Neural cell (in vitro differentiated cells): ENCODE measurements around the gene MCCD1. TPM values are rescaled to one million over a fixed set of nuclear protein-coding genes. Genes with fewer than 3 reads are reported as not detected.
"Not testable (repeated sequence)": the region's sequence is repeated elsewhere in the genome, so short reads cannot be mapped to it uniquely, and the experiment has no call there.

Experiments
- H2AFZ ChIP-seq: fragments of 200-600, 300-800 bp; sonication (generic), shearing (Covaris generic); 2 replicates; pipeline ENCODE4 v1.6.0; 2014; ENCODE audit warnings: low read depth, mild to moderate bottlenecking, antibody characterized with exemption, low read length, moderate library complexity
- H3F3A ChIP-seq: fragments of 200-600 bp; shearing (Covaris generic); 2 replicates; pipeline ENCODE4 v1.6.1; 2016; ENCODE audit warnings: mild to moderate bottlenecking, moderate library complexity, mixed read lengths, antibody characterized with exemption, low read length; ENCODE audit not compliant: insufficient read depth, poor library complexity, severe bottlenecking
- H3K27ac ChIP-seq: fragments of 200-600, 300-800 bp; sonication (generic), shearing (Covaris generic); 2 replicates; pipeline ENCODE4 v1.5.1; 2014; ENCODE audit warnings: mild to moderate bottlenecking, low read length, moderate library complexity
- H3K27me3 ChIP-seq: fragments of 300-800, 200-600 bp; sonication (generic), shearing (Covaris generic); 2 replicates; pipeline ENCODE4 v1.6.0; 2014; ENCODE audit warnings: mild to moderate bottlenecking, low read depth, low read length, moderate library complexity; ENCODE audit not compliant: insufficient read depth
- H3K36me3 ChIP-seq: fragments of 300-800, 200-600 bp; sonication (generic), shearing (Covaris generic); 2 replicates; pipeline ENCODE4 v1.5.1; 2014; ENCODE audit warnings: mild to moderate bottlenecking, antibody characterized with exemption, low read length, moderate library complexity; ENCODE audit not compliant: insufficient read depth
- H3K4me2 ChIP-seq: fragments of 300-800, 200-600 bp; sonication (generic), shearing (Covaris generic); 2 replicates; pipeline ENCODE4 v1.6.0; 2014; ENCODE audit warnings: mild to moderate bottlenecking, low read length
- H3K4me3 ChIP-seq: fragments of 300-800, 200-600 bp; sonication (generic), shearing (Covaris generic); 2 replicates; pipeline ENCODE4 v1.5.1; 2014; ENCODE audit warnings: mild to moderate bottlenecking, low read length, moderate library complexity
- H3K79me2 ChIP-seq: fragments of 200-600 bp; shearing (Covaris generic); replicated peaks from 2 replicates; pipeline ENCODE4 v1.6.0; 2014; ENCODE audit warnings: mild to moderate bottlenecking, low read length, moderate library complexity; ENCODE audit not compliant: insufficient read depth
- H3K9ac ChIP-seq: fragments of 300-800, 200-600 bp; sonication (generic), shearing (Covaris generic); 2 replicates; pipeline ENCODE4 v1.6.1; 2016; ENCODE audit warnings: mild to moderate bottlenecking, low read length, mixed read lengths
- H3K9me2 ChIP-seq: fragments of 200-600 bp; shearing (Covaris generic); 2 replicates; pipeline ENCODE4 v1.6.1; 2016; ENCODE audit warnings: mild to moderate bottlenecking, low read length, mixed read lengths; ENCODE audit not compliant: insufficient read depth
- H3K9me3 ChIP-seq: fragments of 200-600, 300-800 bp; sonication (generic), shearing (Covaris generic); 2 replicates; pipeline ENCODE4 v1.6.1; 2016; ENCODE audit warnings: mild to moderate bottlenecking, mixed run types, low read length, moderate library complexity, mixed read lengths
- H4K20me1 ChIP-seq: fragments of 200-600 bp; shearing (Covaris generic); 2 replicates; pipeline ENCODE4 v1.6.1; 2016; ENCODE audit warnings: mild to moderate bottlenecking, mixed run types; ENCODE audit not compliant: insufficient read depth
- CTCF ChIP-seq: fragments of 450-650 bp; IDR thresholded peaks from 2 replicates; pipeline ENCODE4 v1.5.1; 2014; ENCODE audit warnings: antibody characterized with exemption, mild to moderate bottlenecking, moderate library complexity; ENCODE audit not compliant: poor library complexity, severe bottlenecking
- MXI1 ChIP-seq: fragments of 450-650 bp; conservative IDR thresholded peaks from 2 replicates; pipeline ENCODE4 v1.6.1; 2014; ENCODE audit warnings: antibody characterized with exemption, mild to moderate bottlenecking; ENCODE audit not compliant: poor library complexity, severe bottlenecking
- POLR2AphosphoS5 ChIP-seq: IDR thresholded peaks from 2 replicates; pipeline ENCODE4 v1.6.1; 2012
- RAD21 ChIP-seq: fragments of 450-650 bp; conservative IDR thresholded peaks from 2 replicates; pipeline ENCODE4 v1.6.1; 2014; ENCODE audit warnings: antibody characterized with exemption, mild to moderate bottlenecking, moderate library complexity
- REST ChIP-seq: IDR thresholded peaks from 2 replicates; pipeline ENCODE4 v1.6.1; 2012; ENCODE audit warnings: borderline replicate concordance
- SMC3 ChIP-seq: fragments of 450-650 bp; conservative IDR thresholded peaks from 2 replicates; pipeline ENCODE4 v1.6.1; 2014; ENCODE audit warnings: antibody characterized with exemption, mild to moderate bottlenecking, moderate library complexity; ENCODE audit not compliant: poor library complexity
- TAF1 ChIP-seq: IDR thresholded peaks from 2 replicates; pipeline ENCODE4 v1.6.1; 2012; ENCODE audit warnings: low read depth
- polyA plus RNA-seq: library from polyadenylated mRNA; depleted of rRNA; stranded (reverse); fragments of >200 nt; gene quantifications from 2 replicates; pipeline ENCODE4 v1.2.3, GENCODE V29; 2014

MCCD1 gene
- polyA plus RNA-seq, 1 donor from 2014 or later = not detected

- Histone ChIP-seq H2AFZ (no peak within 1 kb of the TSS), H3K4me3 (peak within 1 kb of the TSS; percentile 60), H3K27ac (no peak within 1 kb of the TSS), H4K20me1 (no peaks in the 10 kb centered on the region), H3K9me2 (no peaks in the 10 kb centered on the region), H3K27me3 (peaks cover 69% of the 10 kb centered on the region), H3K9ac (no peak within 1 kb of the TSS), H3K9me3 (no peaks in the 10 kb centered on the region), H3K79me2 (no peaks in the 10 kb centered on the region), H3K36me3 (no peaks in the 10 kb centered on the region), H3K4me2 (no peak within 1 kb of the TSS), H3F3A (no peaks in the 10 kb centered on the region)
- no peak for TF ChIP-seq TAF1
- TF ChIP-seq POLR2AphosphoS5 = no peak
These were observed 31.0 kb upstream of the MCCD1 start, which contains the start of gene MICB for GRCh38 chr6:31497531-31498476. Gene MICB, plus strand, starts transcription at chr6:31498145. Its CDS starts 49 bp downstream, at chr6:31498194.

GRCh38 chr6:31498748-31499147, 30.0 kb upstream of the MCCD1 start:
- Histone ChIP-seq H3K4me3 (no peak overlapping the region), H3K9ac (no peak overlapping the region), H3K36me3 (no peaks in the 10 kb centered on the region), H4K20me1 (no peaks in the 10 kb centered on the region), H3K27me3 (peaks cover 61% of the 10 kb centered on the region), H3K9me2 (no peaks in the 10 kb centered on the region), H3K79me2 (no peaks in the 10 kb centered on the region), H3K27ac (no peak overlapping the region), H3K9me3 (no peaks in the 10 kb centered on the region), H2AFZ (no peak overlapping the region), H3F3A (no peaks in the 10 kb centered on the region), H3K4me2 (no peak overlapping the region)
- TF ChIP-seq SMC3 (no peak), POLR2AphosphoS5 (no peak), RAD21 (no peak), REST (no peak), MXI1 (no peak), CTCF (no peak)

DNA sequence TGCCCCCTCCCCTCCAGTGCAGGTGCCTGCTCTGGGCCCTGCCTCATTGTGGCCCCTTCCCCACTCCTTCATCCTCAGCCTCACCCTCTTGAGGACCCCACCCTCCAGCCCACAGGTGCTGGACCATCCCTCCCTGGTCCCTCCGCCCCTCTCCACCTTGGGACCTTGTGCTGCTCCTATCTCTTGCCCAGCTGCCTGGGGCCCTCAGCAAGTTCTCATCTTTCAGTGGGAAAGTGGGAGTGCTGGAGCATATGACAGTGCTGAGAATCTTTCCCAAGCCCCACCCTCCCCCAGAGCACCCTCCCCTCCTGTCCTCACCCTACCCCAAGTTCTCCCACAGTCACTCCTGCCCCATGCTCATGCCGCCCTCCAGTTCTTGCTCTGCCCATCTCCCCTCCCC, 29.1 kb upstream of the MCCD1 start:
- H3K4me3 ChIP-seq, H3K9me2 ChIP-seq, H3K27ac ChIP-seq, H3K9ac ChIP-seq, H3K9me3 ChIP-seq, H2AFZ ChIP-seq, H3K4me2 ChIP-seq, H3F3A ChIP-seq, H3K79me2 ChIP-seq, H3K36me3 ChIP-seq, H4K20me1 ChIP-seq: not testable (repeated sequence)
- H3K27me3 ChIP-seq = peaks cover 52% of the 10 kb centered on the region
